22Rv1 (cell line): ENCODE measurements around the gene OLIG3.

ENCODE experiments used
- ZFX ChIP-seq: fragments of 450-650 bp; IDR thresholded peaks from 2 replicates; pipeline ENCODE4 v1.6.1; 2017; ENCODE audit warnings: antibody characterized with exemption, borderline replicate concordance
- TF ChIP-seq, protein P1 (sequence below): fragments of 450-650 bp; IDR thresholded peaks from 2 replicates; pipeline ENCODE4 v1.5.1; 2017; ENCODE audit warnings: mild to moderate bottlenecking

- TF ChIP-seq, protein P1, sequence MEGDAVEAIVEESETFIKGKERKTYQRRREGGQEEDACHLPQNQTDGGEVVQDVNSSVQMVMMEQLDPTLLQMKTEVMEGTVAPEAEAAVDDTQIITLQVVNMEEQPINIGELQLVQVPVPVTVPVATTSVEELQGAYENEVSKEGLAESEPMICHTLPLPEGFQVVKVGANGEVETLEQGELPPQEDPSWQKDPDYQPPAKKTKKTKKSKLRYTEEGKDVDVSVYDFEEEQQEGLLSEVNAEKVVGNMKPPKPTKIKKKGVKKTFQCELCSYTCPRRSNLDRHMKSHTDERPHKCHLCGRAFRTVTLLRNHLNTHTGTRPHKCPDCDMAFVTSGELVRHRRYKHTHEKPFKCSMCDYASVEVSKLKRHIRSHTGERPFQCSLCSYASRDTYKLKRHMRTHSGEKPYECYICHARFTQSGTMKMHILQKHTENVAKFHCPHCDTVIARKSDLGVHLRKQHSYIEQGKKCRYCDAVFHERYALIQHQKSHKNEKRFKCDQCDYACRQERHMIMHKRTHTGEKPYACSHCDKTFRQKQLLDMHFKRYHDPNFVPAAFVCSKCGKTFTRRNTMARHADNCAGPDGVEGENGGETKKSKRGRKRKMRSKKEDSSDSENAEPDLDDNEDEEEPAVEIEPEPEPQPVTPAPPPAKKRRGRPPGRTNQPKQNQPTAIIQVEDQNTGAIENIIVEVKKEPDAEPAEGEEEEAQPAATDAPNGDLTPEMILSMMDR, result no peak
- no peak for TF ChIP-seq ZFX
Observed at GRCh38 chr6:137495703-137496336, 1.6 kb upstream of the OLIG3 start.
